22Rv1 (cell line): ENCODE data around the gene TMEM87A.

Source experiments
- CTCF ChIP-seq: fragments of 450-650 bp; IDR thresholded peaks from 2 replicates; pipeline ENCODE4 v1.5.1; 2017; ENCODE audit warnings: mild to moderate bottlenecking
- ZFX ChIP-seq: fragments of 450-650 bp; IDR thresholded peaks from 2 replicates; pipeline ENCODE4 v1.6.1; 2017; ENCODE audit warnings: antibody characterized with exemption, borderline replicate concordance

GRCh38 chr15:42191610-42192346 lies 81.5 kb downstream of the TMEM87A start:
- no peak for TF ChIP-seq CTCF
- no peak for TF ChIP-seq ZFX
